ENCODE measurements around the gene PGAM5.
"Not testable (repeated sequence)": the region's sequence is repeated elsewhere in the genome, so short reads cannot be mapped to it uniquely, and the experiment has no call there.

PGAM5 gene

DNA sequence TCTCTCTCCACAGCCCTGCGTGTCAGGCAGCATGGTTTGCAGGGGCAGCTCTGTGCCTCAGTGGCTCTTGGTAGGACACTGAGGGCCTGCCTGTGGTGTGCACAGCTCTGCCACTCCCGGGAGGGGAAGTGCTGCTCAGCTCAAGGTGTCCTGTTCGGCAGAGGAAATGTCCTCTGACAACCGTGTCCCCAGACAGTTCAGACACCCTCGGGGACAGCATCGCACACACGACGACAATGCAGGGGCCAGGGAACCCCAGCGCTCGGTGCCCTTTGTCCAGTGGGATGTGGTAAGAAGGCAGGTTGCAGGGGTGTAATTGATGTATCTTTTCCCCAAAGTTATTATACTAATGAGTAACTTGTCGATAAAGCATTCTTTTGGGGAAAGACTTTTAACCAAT, 36.8 kb downstream of the PGAM5 start:
- no peak for DNase-seq (ENCODE audit: low read depth in 3 of 3)

DNA sequence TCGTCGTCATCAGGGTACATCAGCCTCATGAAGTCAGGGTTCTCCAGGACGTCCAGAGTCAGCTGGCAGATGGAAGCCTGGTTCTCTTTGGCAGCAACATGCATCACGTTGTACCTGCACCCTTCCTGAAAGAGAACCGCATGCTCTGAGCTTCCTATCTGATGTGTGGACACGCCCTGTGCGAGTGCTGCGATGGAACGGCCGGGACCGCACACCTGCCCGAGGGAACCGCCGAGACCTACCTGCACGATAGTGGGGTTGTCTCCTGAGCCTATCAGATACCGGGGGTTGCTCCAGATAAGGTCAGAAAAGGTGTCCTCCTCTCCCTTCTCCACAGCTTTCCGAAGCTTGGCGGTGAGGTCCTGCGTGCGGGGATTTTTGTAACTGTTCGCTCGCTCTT, 37.3 kb downstream of the PGAM5 start:
- DNase-seq (ENCODE audit: low read depth in 3 of 3), result no peak

DNA sequence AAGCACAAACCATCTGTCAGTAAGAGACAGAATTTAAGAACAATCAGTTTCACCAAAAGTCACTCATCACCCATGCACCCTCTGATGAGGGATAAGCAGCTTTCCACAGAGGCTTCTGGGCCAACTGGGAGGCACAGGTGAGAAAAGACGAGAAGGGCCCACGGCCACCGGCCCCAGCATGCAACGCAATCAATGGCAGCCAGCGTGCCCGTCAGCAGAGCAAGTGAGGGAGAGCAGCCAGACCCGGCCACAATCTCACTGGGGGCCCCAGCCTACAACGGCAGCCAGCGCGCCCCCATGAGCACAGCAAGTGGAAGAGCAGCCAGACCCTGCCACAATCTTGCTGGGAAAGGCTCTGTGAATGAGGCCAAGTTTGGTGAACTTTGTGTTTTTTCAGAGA, 37.7 kb downstream of the PGAM5 start:
- no peak for DNase-seq (ENCODE audit: low read depth in 3 of 3)

DNA sequence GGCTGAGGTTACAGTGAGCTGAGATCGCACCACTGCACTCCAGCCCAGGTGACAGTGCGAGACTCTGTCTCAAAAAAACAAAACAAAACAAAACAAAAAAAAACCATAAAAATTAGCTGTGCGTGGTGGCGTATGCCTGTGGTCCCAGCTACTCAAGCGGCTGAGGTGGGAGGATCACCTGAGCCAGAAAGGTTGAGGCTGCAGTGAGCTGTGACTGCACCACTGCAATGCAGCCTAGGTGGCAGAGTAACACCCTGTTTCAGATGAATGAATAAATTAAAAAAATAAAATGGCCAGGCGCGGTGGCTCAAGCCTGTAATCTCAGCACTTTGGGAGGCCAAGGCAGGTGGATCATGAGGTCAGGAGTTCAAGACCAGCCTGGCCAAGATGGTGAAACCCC, 43.0 kb downstream of the PGAM5 start:
- not testable (repeated sequence) for DNase-seq (ENCODE audit: low read depth in 3 of 3)

DNA sequence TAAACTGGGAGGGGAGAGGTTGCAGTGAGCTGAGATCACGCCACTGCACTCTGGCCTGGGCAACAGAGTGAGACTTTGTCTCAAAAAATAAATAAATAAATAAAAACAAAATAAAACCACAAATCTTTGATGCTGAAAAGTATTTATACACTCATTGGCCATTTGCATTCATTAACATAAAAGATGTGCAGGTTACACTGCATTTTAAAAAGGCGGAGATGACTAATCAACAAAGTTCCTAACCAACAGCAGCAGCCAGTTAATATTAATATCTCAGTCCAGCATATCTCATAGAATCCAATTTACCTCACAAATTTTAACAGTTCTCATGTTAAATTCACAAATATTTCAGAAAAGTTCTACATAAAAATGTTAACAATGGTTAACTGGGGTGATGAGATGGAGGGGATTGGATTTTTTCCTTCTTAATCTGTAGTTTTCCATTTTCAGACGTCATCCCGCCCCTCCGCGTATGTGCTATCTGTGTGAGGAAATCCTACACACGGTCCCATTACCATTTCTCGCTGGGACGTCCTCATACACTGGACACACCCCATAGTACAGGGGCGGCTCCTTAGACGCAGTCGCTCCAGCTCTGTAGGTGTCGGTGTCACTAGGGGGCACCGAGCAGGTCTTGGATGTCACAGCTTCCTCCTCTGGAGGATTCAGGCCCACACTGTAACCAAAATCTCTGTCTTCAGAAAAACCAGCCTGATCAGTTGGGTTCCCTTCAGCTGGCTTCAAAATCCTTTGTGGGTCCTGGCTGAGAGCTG, 43.7 kb downstream of the PGAM5 start:
- no peak for DNase-seq (ENCODE audit: low read depth in 3 of 3)

DNA sequence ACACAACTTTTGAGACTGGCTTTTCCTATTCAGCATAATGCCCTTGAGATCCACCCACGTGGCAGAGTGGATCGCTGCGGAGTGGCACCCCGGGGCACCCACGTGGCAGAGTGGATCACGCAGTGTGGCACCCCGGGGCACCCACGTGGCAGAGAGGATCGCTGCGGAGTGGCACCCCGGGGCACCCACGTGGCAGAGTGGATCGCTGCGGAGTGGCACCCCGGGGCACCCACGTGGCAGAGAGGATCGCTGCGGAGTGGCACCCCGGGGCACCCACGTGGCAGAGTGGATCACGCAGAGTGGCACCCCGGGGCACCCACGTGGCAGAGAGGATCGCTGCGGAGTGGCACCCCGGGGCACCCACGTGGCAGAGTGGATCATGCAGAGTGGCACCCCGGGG, 48.2 kb downstream of the PGAM5 start:
- DNase-seq (ENCODE audit: low read depth in 3 of 3), result not testable (repeated sequence)

DNA sequence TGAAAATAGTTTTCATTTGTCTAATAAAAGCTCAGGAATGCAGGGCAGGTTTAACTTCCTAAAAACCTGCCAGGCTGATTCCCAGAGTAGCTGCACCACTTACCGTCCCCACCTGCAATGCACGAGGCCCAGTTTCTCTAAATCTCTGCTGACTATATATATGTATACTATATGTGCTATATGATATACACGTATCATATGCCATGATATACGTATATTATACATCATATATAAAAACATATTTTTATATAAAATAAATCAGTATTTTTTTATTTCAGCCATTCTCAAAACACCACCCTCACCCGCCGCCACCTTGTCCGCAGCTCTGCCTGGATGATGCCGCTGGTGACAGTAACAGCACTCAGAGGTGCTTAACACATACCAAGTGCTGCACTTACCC, 48.7 kb downstream of the PGAM5 start:
- DNase-seq (ENCODE audit: low read depth in 3 of 3), result no peak

DNA sequence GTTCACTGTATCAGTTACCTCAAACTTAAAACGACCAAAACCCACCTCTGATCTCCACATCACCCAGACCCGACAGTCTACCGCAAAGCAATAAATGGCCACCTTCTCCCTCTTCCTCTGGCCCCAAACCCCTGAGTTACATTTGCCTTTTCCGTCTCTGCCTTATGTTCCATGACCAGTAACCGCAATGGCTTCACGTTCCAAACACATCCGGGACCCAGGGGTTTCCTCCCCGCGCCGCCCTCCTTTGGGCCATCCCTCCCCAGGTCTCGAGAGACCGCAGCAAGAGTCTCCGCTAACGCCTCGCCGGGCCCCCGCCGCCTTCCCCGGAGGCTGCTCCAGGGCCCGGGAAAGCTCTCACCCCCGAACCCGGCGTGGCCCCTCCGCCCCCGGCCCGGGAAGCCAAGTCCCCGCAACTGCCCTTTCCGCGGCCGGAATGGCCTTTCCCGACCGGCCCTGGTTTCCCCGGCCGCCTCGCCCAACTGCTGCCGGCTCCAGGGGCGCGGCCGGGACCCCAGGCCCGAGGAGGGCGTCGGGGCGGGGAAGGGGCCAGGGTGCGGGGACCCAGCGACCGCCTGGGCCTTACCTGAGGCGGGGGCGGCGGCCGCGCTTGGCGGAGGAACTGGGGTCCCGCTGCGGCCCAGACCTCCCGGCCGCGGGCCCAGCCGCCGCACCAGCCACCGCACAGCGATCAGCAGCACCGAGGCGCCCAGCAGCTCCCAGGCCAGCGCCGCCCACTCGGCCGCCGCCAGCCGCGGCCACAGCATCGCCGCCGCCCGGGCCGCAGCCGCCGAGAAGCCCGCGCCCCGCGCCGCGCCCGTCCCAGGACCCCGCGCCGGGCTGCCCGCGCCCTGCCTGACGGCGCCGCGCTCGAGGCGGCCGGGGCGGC, 50.6 kb downstream of the PGAM5 start, which contains the start of gene ANKLE2:
ANKLE2 (minus strand) TSS at position 801 of the 889 bp plus-strand sequence; CDS start at position 767, 34 bp downstream.
- peak; percentile 40 to 53 (median 44) for DNase-seq (ENCODE audit: low read depth in 3 of 3)

DNA sequence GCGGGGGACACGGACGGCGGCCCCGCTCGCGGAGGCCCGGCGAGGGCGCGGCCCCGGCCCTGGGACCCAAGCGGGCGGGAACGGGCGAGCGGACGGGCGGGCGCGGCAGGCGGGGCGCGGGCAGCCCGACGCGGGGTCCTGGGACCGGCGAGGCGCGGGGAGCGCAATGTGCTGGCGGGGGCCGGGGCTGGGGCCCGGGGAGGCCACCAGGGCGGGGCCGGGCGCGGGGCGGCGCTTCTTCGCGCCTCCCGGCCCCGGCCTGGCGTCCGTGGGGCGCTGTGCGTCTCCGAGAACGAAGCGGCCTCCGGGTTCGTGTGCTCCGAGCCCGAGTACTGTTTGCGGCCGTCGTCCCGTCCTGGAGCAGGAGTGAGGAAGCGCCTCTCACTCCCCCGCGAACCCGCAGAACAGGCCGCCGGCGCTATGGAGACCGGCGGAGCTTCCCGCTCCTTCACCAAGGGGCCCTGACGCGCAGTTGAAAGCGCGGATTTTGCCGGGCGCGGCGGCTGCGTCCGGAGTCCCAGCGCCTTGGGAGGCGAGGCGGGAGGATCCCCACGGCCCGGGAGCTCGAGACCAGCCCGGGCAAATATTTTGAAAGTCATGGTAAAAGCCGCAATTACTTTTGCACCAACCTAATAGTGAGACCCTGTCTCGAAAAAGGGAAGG, 51.4 kb downstream of the PGAM5 start:
- DNase-seq (ENCODE audit: low read depth in 3 of 3), result peak; percentile 74 to 78 (median 75)

DNA sequence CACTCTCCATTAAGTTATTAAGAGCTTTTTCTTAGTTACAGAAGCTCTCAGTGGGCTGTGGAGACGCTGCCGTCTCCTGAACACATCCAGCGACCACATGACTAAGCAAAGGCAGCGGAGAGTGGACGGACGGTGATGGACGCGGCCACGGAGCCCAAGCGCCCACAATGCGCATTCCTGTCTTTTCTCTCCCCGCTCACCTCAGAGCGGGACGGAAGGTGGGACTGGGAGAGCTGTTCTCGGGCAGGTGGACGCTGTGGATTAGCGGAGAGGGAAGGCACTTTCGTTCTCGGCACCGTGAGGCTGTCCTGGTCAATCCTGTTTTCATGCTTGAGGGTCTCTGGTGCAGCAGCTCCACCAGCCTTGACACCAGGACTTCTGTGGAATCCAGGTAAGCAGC, 53.6 kb downstream of the PGAM5 start:
- DNase-seq (ENCODE audit: low read depth in 3 of 3), result no peak

DNA sequence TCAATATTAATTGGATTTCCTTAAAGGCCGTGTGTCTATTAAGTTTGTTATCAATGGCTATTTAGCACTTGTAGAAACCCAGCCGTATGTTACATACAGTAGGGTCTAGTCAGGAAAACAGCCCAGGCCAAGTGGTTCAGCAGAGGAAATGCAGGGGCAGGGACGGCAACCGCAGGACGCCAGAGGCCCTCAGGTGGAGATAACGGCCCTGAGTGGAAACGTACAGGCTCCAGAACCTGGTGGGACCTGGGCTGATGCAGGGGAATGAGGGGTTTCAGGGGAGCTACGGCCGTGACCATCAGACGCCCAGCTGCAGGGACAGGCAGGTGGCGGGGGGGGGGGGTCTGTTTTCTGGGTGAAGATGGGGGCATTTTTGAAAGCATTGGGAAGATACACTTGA, 54.7 kb downstream of the PGAM5 start:
- DNase-seq (ENCODE audit: low read depth in 3 of 3), result no peak

DNA sequence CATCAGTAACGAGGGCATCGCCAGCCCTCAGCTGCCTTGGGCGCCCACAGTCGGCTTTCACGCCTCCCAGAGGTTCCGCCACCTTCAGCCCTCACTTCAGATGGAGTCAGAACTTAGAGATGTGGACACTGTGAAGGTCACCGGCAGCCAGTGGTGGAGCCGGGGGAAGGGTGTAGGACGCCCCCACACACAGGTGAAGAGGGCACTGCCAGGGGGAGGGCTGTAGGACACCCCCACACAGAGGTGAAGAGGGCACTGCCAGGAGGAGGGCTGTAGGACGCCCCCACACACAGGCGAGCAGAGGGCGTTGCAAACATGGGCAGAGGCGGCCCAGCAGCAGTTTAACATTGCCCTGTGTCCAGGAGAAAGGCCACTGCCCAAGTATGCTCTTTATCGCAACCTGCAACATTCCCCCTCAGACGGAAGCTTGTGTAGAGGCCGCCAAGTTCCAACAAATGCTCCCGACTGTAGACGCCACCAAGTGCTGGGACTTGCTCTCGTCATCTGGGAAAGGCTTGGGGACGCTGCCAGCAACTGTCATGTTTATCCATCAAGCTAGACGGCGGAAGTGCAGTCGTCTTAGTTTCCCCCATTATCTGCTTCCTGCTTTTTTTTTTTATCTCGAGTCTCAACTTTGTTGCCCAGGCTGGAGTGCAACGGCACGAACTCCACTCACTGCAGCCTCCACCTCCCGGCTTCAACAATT, 55.9 kb downstream of the PGAM5 start:
- no peak for DNase-seq (ENCODE audit: low read depth in 3 of 3)

DNA sequence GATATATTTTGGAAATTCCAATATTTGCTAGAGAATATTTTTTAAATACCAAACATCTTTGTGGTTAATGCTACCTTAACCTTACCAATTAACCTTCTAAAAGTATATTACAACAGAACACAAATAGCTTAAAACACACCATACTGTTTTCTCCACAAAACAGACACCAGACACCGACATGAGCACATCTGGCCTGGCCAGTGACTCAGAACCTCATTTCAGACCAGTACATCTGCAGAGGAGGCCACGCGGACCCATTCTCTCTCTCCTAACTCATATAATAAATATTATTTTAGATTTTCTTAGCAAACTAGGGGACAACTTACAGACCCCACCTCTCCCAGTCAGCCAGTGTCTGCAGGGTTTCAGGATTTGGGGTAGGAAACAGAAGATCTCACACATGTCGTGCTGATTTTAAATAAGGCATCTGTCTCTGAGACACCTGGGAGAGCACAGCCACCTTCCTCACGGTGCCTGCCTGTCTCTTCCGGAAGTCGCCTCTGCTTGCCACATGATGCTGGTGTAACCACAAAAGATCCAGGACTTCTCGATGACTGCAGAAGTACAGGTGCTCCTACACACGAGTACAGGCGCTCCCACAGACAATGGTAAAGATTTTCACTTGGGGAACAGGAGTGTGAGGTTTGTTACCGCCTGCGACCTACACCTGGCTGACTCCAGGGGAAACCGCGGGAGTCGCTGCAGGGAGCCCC, 60.6 kb downstream of the PGAM5 start:
- peak in 2 of 3 experiments; percentile 26 to 34 for DNase-seq (ENCODE audit: low read depth in 3 of 3)

All from stimulated activated CD4-positive, alpha-beta T cell treated with anti-CD3 and anti-CD28 coated beads, TNF-alpha, amount 100 ng/mL, for 4 hours (primary cell).